Liver (tissue), 3 donors: ENCODE results near the gene HIPK2.

Experiments
- CTCF ChIP-seq: fragments of 150-350 bp; IDR thresholded peaks from 2 replicates; pipeline ENCODE4 v1.5.1; 2017; ENCODE audit warnings: improper control_type of control experiment, low read depth, low read length; ENCODE audit not compliant: missing input control
- EGR1 ChIP-seq, 2 donors: IDR thresholded peaks; 2 replicates each; pipeline ENCODE4 v1.6.1; 2016 to 2018; ENCODE audit warnings: antibody characterized with exemption in 2 of 2, low read depth in 2 of 2
- FOXA1 ChIP-seq: IDR thresholded peaks from 2 replicates; pipeline ENCODE4 v1.6.1; 2016; ENCODE audit warnings: antibody characterized with exemption
- GABPA ChIP-seq, 2 donors: IDR thresholded peaks in 1 of 2; conservative IDR thresholded peaks in 1 of 2; 2 replicates each; pipeline ENCODE4 v1.6.1; 2016; ENCODE audit warnings: antibody characterized with exemption in 2 of 2, mild to moderate bottlenecking in 1 of 2, moderate library complexity in 1 of 2
- JUND ChIP-seq, 2 donors: IDR thresholded peaks; 2 replicates each; pipeline ENCODE4 v1.6.1; 2016; ENCODE audit warnings: antibody characterized with exemption in 2 of 2
- TAF1 ChIP-seq: conservative IDR thresholded peaks from 2 replicates; pipeline ENCODE4 v1.6.1; 2016; ENCODE audit warnings: antibody characterized with exemption, mild to moderate bottlenecking
- donor health status: healthy.
- donor health status: healthy.

- TF ChIP-seq CTCF (no peak), TAF1 (no peak), JUND (IDR thresholded peaks at IDR 0.05) (no peak), EGR1 (IDR thresholded peaks at IDR 0.05; ENCODE audit: low read depth in 2 of 2) (no peak), FOXA1 (no peak), GABPA (IDR thresholded peaks at IDR 0.05 in 1 of 2, conservative IDR thresholded peaks at IDR 0.05 in 1 of 2) (no peak)
Observed at GRCh38 chr7:139721821-139722220, 56.0 kb downstream of the HIPK2 start.
